ENCODE measurements around the gene TPRG1L. TPM values are rescaled to one million over a fixed set of nuclear protein-coding genes. Genes with fewer than 3 reads are reported as not detected.

Gene TPRG1L
- total RNA-seq, 1 experiment from 2014 or later, result 32.0 TPM

DNA sequence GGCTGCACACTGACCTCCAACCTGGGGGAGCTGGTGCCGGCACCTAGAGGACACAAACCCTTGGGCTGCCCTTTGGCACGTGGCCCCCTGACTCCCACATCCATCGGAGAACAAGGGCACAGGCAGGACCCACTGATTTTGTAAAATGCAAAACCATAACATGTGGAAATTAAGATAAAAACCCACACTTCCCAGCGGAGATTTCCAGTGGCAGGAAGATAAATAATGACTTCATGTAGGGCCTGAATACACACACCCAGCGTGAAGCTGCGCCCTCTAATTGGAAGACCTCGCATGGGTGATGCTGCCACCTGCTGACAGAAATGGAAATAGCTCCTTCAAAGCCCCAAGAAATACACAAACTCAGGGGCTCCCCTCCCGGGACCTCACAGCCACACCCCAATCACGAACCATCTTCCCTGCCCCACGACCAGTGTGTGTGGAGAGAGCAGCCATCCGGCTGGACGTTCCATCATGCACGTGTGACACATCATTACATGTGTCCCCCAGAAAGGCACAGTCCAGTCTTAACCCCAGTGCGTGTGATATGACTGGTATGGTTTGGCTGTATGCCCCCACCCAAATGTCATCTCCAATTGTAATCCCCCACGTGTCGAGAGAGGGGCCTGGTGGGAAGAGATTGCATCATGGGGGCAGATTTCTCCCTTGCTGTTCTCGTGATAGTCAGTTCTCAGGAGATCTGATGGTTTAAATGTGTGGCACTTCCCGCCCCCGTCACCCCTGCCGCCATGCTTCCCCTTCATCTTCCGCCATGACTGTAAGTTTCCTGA lies 5.7 kb upstream of the TPRG1L start:
- TF ChIP-seq CTCF (conservative IDR thresholded peaks at IDR 0.05; ENCODE audit: low read depth, low read length), result peak; percentile 95
- no peak for TF ChIP-seq EZH2phosphoT487 (IDR thresholded peaks at IDR 0.05; ENCODE audit: borderline replicate concordance, low read length)
- TF ChIP-seq EZH2 (IDR thresholded peaks at IDR 0.05; ENCODE audit: low read length, unreplicated experiment), result no peak
- DNase-seq (peak; percentile 91), ATAC-seq (peak; percentile 75)
- Histone ChIP-seq H3K9ac (ENCODE audit: low read length) (no peak overlapping the region), H3F3A (ENCODE audit: low read length, unreplicated experiment) (no peaks in the 10 kb centered on the region), H2AFZ (ENCODE audit: low read length) (peak overlapping the region; percentile 21; the same call in 1 of the 2 replicates), H3K27ac (ENCODE audit: low read length) (no peak overlapping the region), H4K20me1 (ENCODE audit: low read length) (no peaks in the 10 kb centered on the region), H3K4me3 (ENCODE audit: low read length) (no peak overlapping the region), H3K79me2 (ENCODE audit: low read length) (no peaks in the 10 kb centered on the region), H3K9me3 (ENCODE audit: low read length) (no peaks in the 10 kb centered on the region), H3K36me3 (ENCODE audit: low read depth, low read length) (no peaks in the 10 kb centered on the region), H3K4me1 (ENCODE audit: insufficient read depth, low read length) (peaks cover 26% of the 10 kb centered on the region), H3K9me2 (replicated peaks; ENCODE audit: low read length) (no peaks in the 10 kb centered on the region), H3K4me2 (ENCODE audit: low read length) (peak overlapping the region; percentile 16; the same call in 1 of the 2 replicates), H3K27me3 (ENCODE audit: low read length) (no peaks in the 10 kb centered on the region)
- BruUV-seq (replicated peaks), result no TSS peak
- POLR2A ChIA-PET (ENCODE audit: unreplicated experiment), result no interaction called here
- intact Hi-C loops (cut with micrococcal nuclease), result loop anchor here (1.0 kb wide), 3 partner anchors 32 to 128 kb away; no protein-coding TSS in a partner anchor
- CTCF ChIA-PET, result interaction anchor here (0.5 to 1.5 kb wide), 12 partner anchors 11 to 166 kb away, joined by 3 to 31 read pairs (median 5); no protein-coding TSS in a partner anchor

DNA sequence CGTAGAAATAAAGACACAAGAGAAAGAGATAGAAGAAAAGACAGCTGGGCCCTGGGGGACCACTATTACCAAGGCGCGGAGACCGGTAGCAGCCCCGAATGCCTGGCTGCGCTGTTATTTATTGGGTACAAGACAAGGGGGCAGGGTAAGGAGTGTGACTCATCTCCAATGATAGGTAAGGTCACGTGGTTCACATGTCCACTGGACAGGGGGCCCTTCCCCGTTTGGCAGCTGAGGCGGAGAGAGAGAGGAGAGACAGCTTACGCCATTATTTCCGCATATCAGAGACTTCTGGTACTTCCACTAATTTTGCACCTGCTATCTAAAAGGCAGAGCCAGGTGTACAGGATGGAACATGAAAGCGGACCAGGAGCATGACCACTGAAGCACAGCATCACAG lies 4.1 kb upstream of the TPRG1L start:
- POLR2A ChIA-PET (ENCODE audit: unreplicated experiment), result no interaction called here

More for the DNA sequence above, 4.1 kb upstream of the TPRG1L start:
- no peak for TF ChIP-seq CTCF (conservative IDR thresholded peaks at IDR 0.05; ENCODE audit: low read depth, low read length)
- no peak for TF ChIP-seq EZH2 (IDR thresholded peaks at IDR 0.05; ENCODE audit: low read length, unreplicated experiment)
- no peak for TF ChIP-seq EZH2phosphoT487 (IDR thresholded peaks at IDR 0.05; ENCODE audit: borderline replicate concordance, low read length)
- ATAC-seq, result no peak
- H3K27ac ChIP-seq (ENCODE audit: low read length), result no peak overlapping the region
- H3K4me2 ChIP-seq (ENCODE audit: low read length), result no peak overlapping the region
- H4K20me1 ChIP-seq (ENCODE audit: low read length), result no peaks in the 10 kb centered on the region
- no peaks in the 10 kb centered on the region for H3K36me3 ChIP-seq (ENCODE audit: low read depth, low read length)
- no peaks in the 10 kb centered on the region for H3K9me2 ChIP-seq (replicated peaks; ENCODE audit: low read length)
- BruUV-seq (replicated peaks), result no TSS peak
- H3F3A ChIP-seq (ENCODE audit: low read length, unreplicated experiment), result no peaks in the 10 kb centered on the region
- H3K4me1 ChIP-seq (ENCODE audit: insufficient read depth, low read length), result peaks cover 17% of the 10 kb centered on the region
- H3K79me2 ChIP-seq (ENCODE audit: low read length), result peaks cover 4% of the 10 kb centered on the region; the same call in 1 of the 2 replicates
- no peak overlapping the region for H3K4me3 ChIP-seq (ENCODE audit: low read length)
- H3K9ac ChIP-seq (ENCODE audit: low read length), result no peak overlapping the region
- H2AFZ ChIP-seq (ENCODE audit: low read length), result no peak overlapping the region
- DNase-seq, result no peak
- intact Hi-C loops (cut with micrococcal nuclease), result loop anchor here (5.0 kb wide), 1 partner anchor 102 kb away; no protein-coding TSS in a partner anchor
- no peaks in the 10 kb centered on the region for H3K27me3 ChIP-seq (ENCODE audit: low read length)
- CTCF ChIA-PET, result interaction anchor here (1.0 to 2.1 kb wide), 3 partner anchors 32 to 130 kb away, joined by 4 to 7 read pairs (median 5); no protein-coding TSS in a partner anchor
- no peaks in the 10 kb centered on the region for H3K9me3 ChIP-seq (ENCODE audit: low read length)
